WTC11 (cell line): ENCODE results near the gene GGA3.

Experiments
- CTCF ChIP-seq: fragments of 200-600 bp; IDR thresholded peaks from 2 replicates; pipeline ENCODE4 v1.8.0; 2022; ENCODE audit warnings: antibody characterized with exemption
- E2F1 ChIP-seq: sonication (generic); formaldehyde crosslinking; IDR thresholded peaks from 2 replicates; pipeline ENCODE4 v1.8.0; 2022; ENCODE audit warnings: mild to moderate bottlenecking, missing genetic modification reagents
- FOXJ3 ChIP-seq: sonication (generic); formaldehyde crosslinking; IDR thresholded peaks from 2 replicates; pipeline ENCODE4 v1.9.0; 2021; ENCODE audit warnings: missing genetic modification reagents, mild to moderate bottlenecking, borderline replicate concordance
- IRF1 ChIP-seq: sonication (generic); formaldehyde crosslinking; IDR thresholded peaks from 2 replicates; pipeline ENCODE4 v1.8.0; 2023; ENCODE audit warnings: missing genetic modification reagents
- KAT7 ChIP-seq: sonication (generic); formaldehyde crosslinking; IDR thresholded peaks from 2 replicates; pipeline ENCODE4 v1.8.1; 2023; ENCODE audit warnings: missing genetic modification reagents, mild to moderate bottlenecking, borderline replicate concordance
- NR2C2 ChIP-seq: sonication (generic); formaldehyde crosslinking; IDR thresholded peaks from 2 replicates; pipeline ENCODE4 v1.8.0; 2022; ENCODE audit warnings: mild to moderate bottlenecking, missing genetic modification reagents
- PRDM15 ChIP-seq: sonication (generic); formaldehyde crosslinking; IDR thresholded peaks from 2 replicates; pipeline ENCODE4 v1.8.0; 2022; ENCODE audit warnings: missing genetic modification reagents
- SP1 ChIP-seq: sonication (generic); formaldehyde crosslinking; conservative IDR thresholded peaks from 2 replicates; pipeline ENCODE4 v1.8.1; 2022; ENCODE audit warnings: missing genetic modification reagents
- USF1 ChIP-seq: sonication (generic); formaldehyde crosslinking; IDR thresholded peaks from 2 replicates; pipeline ENCODE4 v1.8.0; 2022; ENCODE audit warnings: mild to moderate bottlenecking, missing genetic modification reagents
- ZMAT4 ChIP-seq: fragments of 250-450 bp; sonication (Bioruptor Pico); IDR thresholded peaks from 2 replicates; pipeline ENCODE4 v1.9.0; 2021; ENCODE audit warnings: mild to moderate bottlenecking

GRCh38 chr17:75271233-75271954 lies 10.0 kb upstream of the GGA3 start:
- TF ChIP-seq CTCF: peak; percentile 83
- no peak for TF ChIP-seq USF1 (CRISPR knock-in tag)
- no peak for TF ChIP-seq FOXJ3 (CRISPR knock-in tag)
- TF ChIP-seq PRDM15 (CRISPR knock-in tag): no peak
- no peak for TF ChIP-seq NR2C2 (CRISPR knock-in tag)
- TF ChIP-seq ZMAT4 (CRISPR knock-in tag): no peak
- peak; percentile 75 for TF ChIP-seq SP1 (CRISPR knock-in tag)
- TF ChIP-seq E2F1 (CRISPR knock-in tag): no peak
- TF ChIP-seq IRF1 (CRISPR knock-in tag): no peak
- TF ChIP-seq KAT7 (CRISPR knock-in tag): no peak; the same call in 1 of the 2 replicates
